ENCODE measurements around the gene VDAC1. TPM values are rescaled to one million over a fixed set of nuclear protein-coding genes. Genes with fewer than 3 reads are reported as not detected.

Gene VDAC1
- total and polyA plus RNA-seq, 10 of the 15 experiments (the other 5 are each of a cell fraction or from before 2014, with no cell fraction given), result 245 to 488 (median 349) TPM

DNA sequence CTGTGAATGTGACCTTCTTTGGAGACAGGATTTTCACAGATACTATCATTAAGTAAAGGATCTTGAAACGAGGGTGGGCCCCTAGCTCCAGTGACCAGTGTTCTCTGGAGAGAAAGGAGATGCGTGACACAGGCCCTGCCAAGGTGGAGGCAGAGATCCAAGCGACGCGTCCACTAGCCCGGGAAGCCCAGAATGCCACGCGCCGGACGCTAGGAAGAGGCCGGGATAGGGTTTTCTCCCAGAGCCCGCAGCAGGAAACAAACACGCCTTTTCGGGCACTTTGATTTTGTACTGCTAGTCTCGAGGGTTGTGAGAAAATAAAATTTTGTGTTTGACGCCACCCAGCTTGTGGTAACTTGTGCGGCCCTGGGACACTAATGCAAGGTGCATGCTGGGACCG, 29.6 kb upstream of the VDAC1 start:
- no peak overlapping the region for H3K27ac ChIP-seq (ENCODE audit: control insufficient read depth, insufficient read depth)
- no peak overlapping the region for H3K4me2 ChIP-seq (ENCODE audit: control insufficient read depth, insufficient read depth)
- H3K36me3 ChIP-seq (ENCODE audit: control insufficient read depth in 2 of 2, insufficient read depth in 2 of 2, low read length in 1 of 2), result no peaks in the 10 kb centered on the region
- ChIA-PET RAD21 (ENCODE audit: unreplicated experiment) (interaction anchor here (1.0 to 1.4 kb wide), 4 partner anchors 8 to 113 kb away, joined by 3 to 4 read pairs (median 3); no protein-coding TSS in a partner anchor), SMC1A (ENCODE audit: uncharacterized antibody, unreplicated experiment) (interaction anchor here (0.6 to 18.2 kb wide), 2 partner anchors 77 to 110 kb away, joined by 3 to 441 read pairs; no protein-coding TSS in a partner anchor), CTCF (interaction anchor here (1.0 to 18.2 kb wide), 3 partner anchors 8 to 137 kb away, joined by 3 to 792 read pairs (median 18); no protein-coding TSS in a partner anchor), POLR2A (interaction anchor here (0.5 to 1.0 kb wide), 2 partner anchors 118 to 455 kb away, joined by 3 read pairs; no protein-coding TSS in a partner anchor)
- in situ Hi-C loops (cut with MboI) (no loop called here), intact Hi-C loops (cut with micrococcal nuclease; ENCODE audit: unreplicated experiment) (no loop called here)
- TF ChIP-seq, protein P1, sequence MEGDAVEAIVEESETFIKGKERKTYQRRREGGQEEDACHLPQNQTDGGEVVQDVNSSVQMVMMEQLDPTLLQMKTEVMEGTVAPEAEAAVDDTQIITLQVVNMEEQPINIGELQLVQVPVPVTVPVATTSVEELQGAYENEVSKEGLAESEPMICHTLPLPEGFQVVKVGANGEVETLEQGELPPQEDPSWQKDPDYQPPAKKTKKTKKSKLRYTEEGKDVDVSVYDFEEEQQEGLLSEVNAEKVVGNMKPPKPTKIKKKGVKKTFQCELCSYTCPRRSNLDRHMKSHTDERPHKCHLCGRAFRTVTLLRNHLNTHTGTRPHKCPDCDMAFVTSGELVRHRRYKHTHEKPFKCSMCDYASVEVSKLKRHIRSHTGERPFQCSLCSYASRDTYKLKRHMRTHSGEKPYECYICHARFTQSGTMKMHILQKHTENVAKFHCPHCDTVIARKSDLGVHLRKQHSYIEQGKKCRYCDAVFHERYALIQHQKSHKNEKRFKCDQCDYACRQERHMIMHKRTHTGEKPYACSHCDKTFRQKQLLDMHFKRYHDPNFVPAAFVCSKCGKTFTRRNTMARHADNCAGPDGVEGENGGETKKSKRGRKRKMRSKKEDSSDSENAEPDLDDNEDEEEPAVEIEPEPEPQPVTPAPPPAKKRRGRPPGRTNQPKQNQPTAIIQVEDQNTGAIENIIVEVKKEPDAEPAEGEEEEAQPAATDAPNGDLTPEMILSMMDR (IDR thresholded peaks at IDR 0.05 in 2 of 3, conservative IDR thresholded peaks at IDR 0.05 in 1 of 3; ENCODE audit: control insufficient read depth in 2 of 3, extremely low read depth in 1 of 3, insufficient read depth in 1 of 3, low read depth in 3 of 3, low read length in 3 of 3), result no peak
- TF ChIP-seq NFYB (IDR thresholded peaks at IDR 0.05; ENCODE audit: insufficient read depth, low read depth, low read length) (no peak), HDGF (IDR thresholded peaks at IDR 0.05) (no peak), RAD21 (IDR thresholded peaks at IDR 0.05; ENCODE audit: insufficient read depth, low read depth, low read length) (no peak), CREM (IDR thresholded peaks at IDR 0.05; ENCODE audit: low read depth) (no peak), SRF (IDR thresholded peaks at IDR 0.05; ENCODE audit: low read depth in 2 of 2, low read length in 2 of 2) (no peak), CHD1 (IDR thresholded peaks at IDR 0.05; ENCODE audit: low read depth, low read length) (no peak)
- H3K9ac ChIP-seq (ENCODE audit: control insufficient read depth, insufficient read depth, low read length), result no peak overlapping the region
- no peak for FAIRE-seq
- H3K79me2 ChIP-seq (ENCODE audit: control insufficient read depth, insufficient read depth, low read length), result no peaks in the 10 kb centered on the region
- 87% methylated on average over 18 of the region's 18 CpGs for WGBS (ENCODE audit: insufficient coverage, insufficient replicate concordance, low lambda C conversion rate, missing lambda C conversion rate)
- no TSS peak for BruUV-seq (replicated peaks)
- no peak overlapping the region for H3K4me3 ChIP-seq
- H3K4me1 ChIP-seq (ENCODE audit: control insufficient read depth, insufficient read depth, low read length), result peaks cover 17% of the 10 kb centered on the region
- no peak for ATAC-seq
- no peaks in the 10 kb centered on the region for H3K27me3 ChIP-seq (replicated peaks in 1 of 2; ENCODE audit: control insufficient read depth in 2 of 2, insufficient read depth in 2 of 2, low read length in 1 of 2)
- H4K20me1 ChIP-seq (ENCODE audit: control insufficient read depth, insufficient read depth), result no peaks in the 10 kb centered on the region
- no peaks in the 10 kb centered on the region for H3K9me3 ChIP-seq (replicated peaks; ENCODE audit: control insufficient read depth, insufficient read depth, low read length)
- no peak for DNase-seq (ENCODE audit: low read depth, low spot score)
- H2AFZ ChIP-seq (ENCODE audit: control insufficient read depth, low read depth, low read length), result no peak overlapping the region
